AG10803 (cell line): ENCODE measurements around the gene MYCL.
"Not testable (repeated sequence)": the region's sequence is repeated elsewhere in the genome, so short reads cannot be mapped to it uniquely, and the experiment has no call there.

Source experiments
- DNase-seq: peaks from one replicate; pipeline ENCODE4 v3.0.0; 2010; ENCODE audit warnings: low read depth
- H3K4me3 ChIP-seq: 2 replicates; pipeline ENCODE4 v1.5.1; 2011; ENCODE audit warnings: mild to moderate bottlenecking, low read length, control low read depth
- CTCF ChIP-seq: conservative IDR thresholded peaks from 2 replicates; pipeline ENCODE4 v1.5.1; 2011; ENCODE audit warnings: mild to moderate bottlenecking, low read length, control low read depth, inconsistent platforms

The MYCL gene

GRCh38 chr1:39885516-39885915, 16.2 kb downstream of the MYCL start:
- no peak for TF ChIP-seq CTCF
- DNase-seq = no peak
- H3K4me3 ChIP-seq = no peak overlapping the region

- DNase-seq = no peak
- no peak for TF ChIP-seq CTCF
- peak overlapping the region; percentile 97 for H3K4me3 ChIP-seq
Observed at GRCh38 chr1:39882152-39882551, 19.6 kb downstream of the MYCL start.

GRCh38 chr1:39877980-39878956, 23.4 kb downstream of the MYCL start:
- no peak overlapping the region for H3K4me3 ChIP-seq
- DNase-seq = no peak
- no peak for TF ChIP-seq CTCF

- DNase-seq = no peak
- no peak for TF ChIP-seq CTCF
Observed at GRCh38 chr1:39877231-39877778, 24.4 kb downstream of the MYCL start.

GRCh38 chr1:39876144-39876543, 25.6 kb downstream of the MYCL start:
- no peak for DNase-seq
- TF ChIP-seq CTCF = no peak
- no peak overlapping the region for H3K4me3 ChIP-seq

More at GRCh38 chr1:39877231-39877778, 24.4 kb downstream of the MYCL start:
- H3K4me3 ChIP-seq = no peak overlapping the region

GRCh38 chr1:39872698-39873097, 29.0 kb downstream of the MYCL start:
- no peak overlapping the region for H3K4me3 ChIP-seq
- no peak for DNase-seq
- TF ChIP-seq CTCF = no peak

GRCh38 chr1:39871796-39872195, 29.9 kb downstream of the MYCL start:
- no peak for TF ChIP-seq CTCF
- H3K4me3 ChIP-seq = no peak overlapping the region
- DNase-seq = no peak

GRCh38 chr1:39871043-39871442, 30.7 kb downstream of the MYCL start:
- not testable (repeated sequence) for DNase-seq, H3K4me3 ChIP-seq

GRCh38 chr1:39869538-39870112, 32.1 kb downstream of the MYCL start:
- not testable (repeated sequence) for H3K4me3 ChIP-seq, DNase-seq
